NCI-H82 (cell line): ENCODE measurements around the gene PER2.
"Not testable (repeated sequence)": the region's sequence is repeated elsewhere in the genome, so short reads cannot be mapped to it uniquely, and the experiment has no call there.

Experiments used
- DNase-seq: peaks from one replicate; lab custom pipeline; 2025; lab: John Stamatoyannopoulos, UW

PER2 gene, protein sequence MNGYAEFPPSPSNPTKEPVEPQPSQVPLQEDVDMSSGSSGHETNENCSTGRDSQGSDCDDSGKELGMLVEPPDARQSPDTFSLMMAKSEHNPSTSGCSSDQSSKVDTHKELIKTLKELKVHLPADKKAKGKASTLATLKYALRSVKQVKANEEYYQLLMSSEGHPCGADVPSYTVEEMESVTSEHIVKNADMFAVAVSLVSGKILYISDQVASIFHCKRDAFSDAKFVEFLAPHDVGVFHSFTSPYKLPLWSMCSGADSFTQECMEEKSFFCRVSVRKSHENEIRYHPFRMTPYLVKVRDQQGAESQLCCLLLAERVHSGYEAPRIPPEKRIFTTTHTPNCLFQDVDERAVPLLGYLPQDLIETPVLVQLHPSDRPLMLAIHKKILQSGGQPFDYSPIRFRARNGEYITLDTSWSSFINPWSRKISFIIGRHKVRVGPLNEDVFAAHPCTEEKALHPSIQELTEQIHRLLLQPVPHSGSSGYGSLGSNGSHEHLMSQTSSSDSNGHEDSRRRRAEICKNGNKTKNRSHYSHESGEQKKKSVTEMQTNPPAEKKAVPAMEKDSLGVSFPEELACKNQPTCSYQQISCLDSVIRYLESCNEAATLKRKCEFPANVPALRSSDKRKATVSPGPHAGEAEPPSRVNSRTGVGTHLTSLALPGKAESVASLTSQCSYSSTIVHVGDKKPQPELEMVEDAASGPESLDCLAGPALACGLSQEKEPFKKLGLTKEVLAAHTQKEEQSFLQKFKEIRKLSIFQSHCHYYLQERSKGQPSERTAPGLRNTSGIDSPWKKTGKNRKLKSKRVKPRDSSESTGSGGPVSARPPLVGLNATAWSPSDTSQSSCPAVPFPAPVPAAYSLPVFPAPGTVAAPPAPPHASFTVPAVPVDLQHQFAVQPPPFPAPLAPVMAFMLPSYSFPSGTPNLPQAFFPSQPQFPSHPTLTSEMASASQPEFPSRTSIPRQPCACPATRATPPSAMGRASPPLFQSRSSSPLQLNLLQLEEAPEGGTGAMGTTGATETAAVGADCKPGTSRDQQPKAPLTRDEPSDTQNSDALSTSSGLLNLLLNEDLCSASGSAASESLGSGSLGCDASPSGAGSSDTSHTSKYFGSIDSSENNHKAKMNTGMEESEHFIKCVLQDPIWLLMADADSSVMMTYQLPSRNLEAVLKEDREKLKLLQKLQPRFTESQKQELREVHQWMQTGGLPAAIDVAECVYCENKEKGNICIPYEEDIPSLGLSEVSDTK (N-terminal part only)

DNA sequence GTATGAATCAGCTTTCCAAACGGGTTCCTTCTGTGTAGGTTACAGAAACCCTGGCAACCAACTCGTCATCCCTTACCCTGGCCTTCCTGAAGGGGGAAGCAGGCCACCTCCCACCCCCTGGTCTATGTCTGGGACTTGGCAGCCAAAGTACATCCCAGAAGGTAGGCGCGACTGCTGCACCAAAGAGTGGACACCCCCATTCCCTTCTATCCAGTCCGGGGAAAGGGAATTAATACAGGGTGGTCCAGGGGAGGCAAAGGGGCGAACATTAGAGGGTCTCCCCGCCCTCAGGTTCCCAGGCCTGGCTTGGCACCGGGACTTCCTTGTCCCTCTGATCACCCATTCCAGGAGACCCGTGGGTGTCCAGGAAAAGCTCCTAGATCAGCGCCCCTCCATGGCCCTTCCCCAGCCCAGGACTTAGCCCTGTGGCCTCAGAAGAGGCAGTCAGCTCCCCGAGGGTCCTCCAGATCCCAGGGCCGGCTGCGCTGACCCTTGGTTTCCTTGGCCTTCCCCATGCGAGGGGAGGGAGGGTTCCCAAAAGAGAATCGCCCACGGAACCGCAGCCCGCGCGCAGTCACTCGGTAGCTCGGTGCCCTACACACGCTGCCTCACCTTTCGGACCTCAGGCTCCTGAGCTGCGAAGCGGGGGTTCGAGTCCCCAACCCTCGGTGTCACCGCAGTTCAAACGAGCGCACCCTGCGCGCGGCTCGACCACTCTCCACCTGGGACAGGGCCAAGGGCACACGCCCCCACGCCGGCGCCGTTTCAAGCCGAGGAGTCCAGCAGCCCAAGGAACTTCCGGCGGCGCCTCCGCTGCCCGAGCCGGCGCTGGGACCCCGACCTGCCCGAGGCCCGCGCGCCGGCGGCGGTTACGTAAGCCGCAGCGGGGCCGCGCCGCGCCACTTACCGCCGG lies at the start of gene PER2:
Gene PER2, minus strand, starts transcription at position 874 of the 913 bp plus-strand sequence. CDS start 10,674 bp downstream, outside the sequence.
- peak; percentile 79 for DNase-seq

DNA sequence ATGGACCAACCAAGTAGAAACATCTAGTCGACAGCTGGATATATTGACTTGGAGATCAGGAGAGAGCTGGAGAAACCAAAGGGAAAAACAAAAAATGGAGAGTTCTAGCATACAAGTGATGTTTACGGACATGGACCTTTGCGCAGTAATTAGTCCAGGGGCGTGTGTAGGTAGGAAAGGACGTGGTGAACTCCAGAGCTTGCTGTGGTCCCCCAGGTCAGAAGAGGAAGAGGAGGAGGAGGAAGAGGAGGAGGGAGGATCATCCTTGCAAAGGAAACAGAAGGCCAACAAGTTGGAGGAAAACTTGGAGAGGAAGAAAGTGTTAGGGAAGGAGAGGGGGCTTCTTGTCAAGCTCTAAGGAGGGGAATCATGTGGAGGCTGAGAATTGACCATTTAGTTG lies 49.4 kb upstream of the PER2 start:
- DNase-seq, result no peak

DNA sequence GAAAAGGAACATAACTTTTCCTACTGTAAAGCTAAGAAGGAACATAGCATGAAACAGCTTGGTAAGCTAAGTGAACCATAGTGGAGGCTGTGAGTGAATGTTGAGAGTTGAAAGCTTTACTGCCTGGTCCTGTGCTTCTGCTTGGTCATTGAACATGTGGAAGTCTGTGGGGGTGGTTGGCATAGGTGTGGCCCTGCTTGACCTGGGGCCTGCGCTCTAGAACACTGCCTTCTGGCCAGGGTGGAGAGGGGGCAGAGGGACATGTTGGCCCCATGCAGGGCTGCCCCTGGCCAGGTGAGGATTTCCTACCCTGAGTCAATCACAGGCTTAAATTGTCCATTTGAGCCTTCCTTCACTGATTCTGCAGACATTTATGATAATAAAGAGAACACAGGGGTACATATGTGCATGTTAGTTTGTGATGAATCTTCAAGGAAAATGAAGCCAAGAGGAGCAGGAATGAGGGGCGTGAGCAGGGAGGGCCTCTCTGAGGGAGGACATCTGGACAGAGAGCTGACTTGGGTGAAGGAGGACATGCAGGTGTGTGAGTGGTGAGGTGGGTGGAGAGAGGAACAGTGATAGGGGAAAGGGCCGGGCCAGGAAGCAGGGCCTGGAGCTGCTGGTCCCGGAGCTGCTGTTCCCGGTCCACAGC lies 48.5 kb upstream of the PER2 start:
- no peak for DNase-seq

DNA sequence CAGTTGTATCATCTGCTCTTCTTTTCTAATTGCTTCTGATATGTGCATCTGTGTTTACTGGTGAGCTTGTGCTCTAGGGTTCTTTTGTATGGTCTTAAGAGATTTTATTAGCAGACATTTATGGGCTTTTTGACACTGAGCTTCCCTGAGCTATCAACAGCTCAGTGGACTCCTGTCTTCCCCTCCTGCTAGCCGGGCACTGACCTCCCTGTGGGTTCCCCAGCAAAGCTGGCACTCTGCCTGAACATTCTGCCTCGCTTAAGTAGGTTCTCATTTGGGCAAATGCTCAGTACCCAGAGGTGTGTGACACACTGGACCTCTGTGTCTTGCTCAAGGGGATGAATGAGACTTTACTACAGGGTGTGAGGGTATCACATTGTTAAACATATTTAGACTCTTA lies 47.7 kb upstream of the PER2 start:
- peak; percentile 50 for DNase-seq

DNA sequence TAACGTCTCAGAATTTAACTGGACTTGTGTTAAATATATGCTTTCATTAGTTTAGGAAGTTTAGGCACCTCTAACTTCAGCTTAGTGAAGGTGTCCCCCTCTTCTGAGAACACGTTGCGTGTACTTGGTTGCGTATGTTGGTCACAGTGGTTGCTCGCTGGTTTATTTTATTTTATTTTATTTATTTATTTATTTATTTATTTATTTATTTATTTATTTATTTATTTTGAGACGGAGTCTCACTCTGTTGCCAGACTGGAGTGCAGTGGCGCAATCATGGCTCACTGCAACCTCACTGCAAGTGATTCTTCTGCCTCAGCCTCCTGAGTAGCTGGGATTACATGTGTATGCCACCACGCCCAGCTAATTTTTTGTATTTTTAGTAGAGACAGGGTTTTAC lies 47.2 kb upstream of the PER2 start:
- DNase-seq, result not testable (repeated sequence)

DNA sequence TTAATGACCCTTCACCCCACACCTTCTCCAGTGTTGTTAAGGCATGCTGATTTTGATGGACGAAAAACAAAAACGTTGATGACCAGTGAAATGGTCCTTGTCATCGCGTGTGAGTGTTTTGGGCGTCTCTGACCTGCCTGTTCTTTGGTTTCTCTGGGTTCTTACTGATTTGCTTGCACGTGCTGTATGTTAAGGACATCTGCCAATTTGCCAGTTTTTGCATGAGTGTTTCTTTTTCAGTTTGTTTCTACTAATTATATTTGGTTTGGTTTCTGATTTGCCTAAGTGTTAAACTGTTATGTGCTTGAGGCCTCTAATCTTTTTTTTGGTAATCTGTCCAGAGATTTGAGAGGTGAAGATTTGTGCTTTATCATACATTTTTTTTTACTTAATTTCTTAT lies 46.5 kb upstream of the PER2 start:
- DNase-seq, result no peak

DNA sequence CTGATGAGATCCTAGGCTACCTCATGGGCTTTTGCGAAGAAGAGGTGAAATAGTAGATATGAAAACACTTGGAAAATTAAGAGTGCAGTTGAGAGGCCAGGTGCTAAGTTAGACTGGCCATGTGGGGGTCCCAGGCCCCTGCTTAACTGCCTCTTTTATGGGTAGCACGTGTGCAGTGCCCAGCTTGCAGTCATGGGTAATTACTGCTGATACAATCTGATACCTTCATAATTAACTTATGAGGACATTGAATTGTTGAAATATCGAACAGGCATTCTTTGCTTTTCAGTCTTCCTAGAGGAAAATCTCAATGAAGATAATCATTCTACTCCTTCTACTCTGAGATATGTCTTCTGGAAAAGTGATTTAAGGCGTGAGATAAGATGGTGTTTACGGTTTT lies 43.5 kb upstream of the PER2 start:
- no peak for DNase-seq

DNA sequence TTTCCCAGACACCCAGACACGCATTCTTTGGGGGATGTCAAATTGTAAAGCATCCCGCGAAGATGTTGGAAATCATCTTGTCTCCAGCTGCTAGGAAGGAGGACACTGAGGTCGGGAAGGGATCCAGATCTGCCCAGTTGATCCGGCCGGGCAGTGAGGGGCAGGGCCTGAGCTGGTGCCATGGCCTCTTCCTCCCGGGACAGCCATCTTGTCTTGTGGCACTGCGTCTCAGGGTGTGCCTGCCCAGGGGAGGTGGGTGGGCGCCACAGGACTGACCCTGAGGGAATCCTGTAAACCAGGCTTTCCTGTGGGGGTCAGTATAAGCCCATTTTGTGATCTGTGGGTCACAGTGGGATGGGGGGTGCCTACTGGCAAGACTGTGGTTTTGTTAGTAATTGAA lies 42.0 kb upstream of the PER2 start:
- no peak for DNase-seq

DNA sequence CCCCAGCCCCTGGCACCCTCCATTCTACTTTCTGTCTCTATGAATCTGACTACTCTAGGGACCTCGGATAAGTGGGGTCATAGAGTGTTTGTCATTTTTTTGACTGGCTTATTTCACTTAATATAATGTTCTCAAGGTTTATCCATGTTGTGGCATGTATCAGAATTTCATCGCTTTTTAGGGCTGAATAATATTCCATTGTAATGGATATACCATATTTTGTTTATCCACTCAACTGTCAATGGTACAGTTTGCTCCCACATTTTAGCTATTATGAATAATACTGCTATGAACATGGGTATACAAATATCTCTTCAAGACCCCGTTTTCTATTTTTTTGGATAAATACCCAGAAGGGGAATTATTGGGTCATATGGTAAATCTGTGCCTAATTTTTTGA lies 39.3 kb upstream of the PER2 start:
- no peak for DNase-seq

DNA sequence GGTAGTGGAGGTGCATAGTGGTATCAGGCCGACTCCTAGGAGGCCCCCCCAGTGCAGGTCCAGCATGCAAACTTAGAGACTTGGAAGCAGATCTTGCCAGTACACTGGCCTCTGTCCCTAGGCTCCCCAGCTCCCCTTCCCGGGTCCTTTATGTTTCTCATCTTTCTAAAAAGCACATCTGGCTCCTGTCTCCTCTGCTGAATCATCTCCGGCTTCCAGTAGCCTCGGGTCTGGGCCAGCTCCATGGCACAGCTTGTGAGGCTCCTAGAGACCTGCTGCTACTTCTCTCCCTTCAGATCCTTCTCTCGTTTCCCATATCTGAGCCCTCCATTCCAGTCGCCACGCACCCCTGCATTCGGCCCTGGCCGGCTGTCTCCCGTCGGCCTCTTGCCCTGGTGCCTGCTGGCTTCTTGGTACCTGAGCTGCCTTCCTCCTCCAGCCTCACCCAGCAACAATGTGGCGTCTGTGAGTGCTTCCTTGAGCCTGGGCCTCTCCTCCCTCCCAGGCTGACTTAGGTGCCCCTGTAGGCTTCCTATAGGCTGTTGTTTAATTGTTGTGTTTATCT lies 38.5 kb upstream of the PER2 start:
- no peak for DNase-seq

DNA sequence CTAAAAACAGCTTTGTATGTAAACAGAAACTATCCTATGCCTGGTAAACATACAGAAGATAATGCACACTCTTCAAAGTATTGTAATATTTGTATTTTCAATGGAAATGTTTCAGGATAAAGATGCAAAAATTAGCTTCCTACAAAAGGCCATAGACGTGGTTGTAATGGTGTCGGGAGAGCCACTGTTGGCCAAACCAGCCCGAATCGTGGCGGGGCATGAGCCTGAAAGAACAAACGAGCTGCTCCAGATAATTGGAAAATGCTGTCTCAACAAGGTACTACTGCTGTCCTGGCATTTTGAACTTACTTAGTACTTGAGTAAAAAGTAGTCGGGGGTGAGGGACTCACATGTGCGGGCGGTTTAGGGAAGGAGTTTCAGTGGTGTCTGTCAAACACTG lies 37.3 kb upstream of the PER2 start:
- no peak for DNase-seq

DNA sequence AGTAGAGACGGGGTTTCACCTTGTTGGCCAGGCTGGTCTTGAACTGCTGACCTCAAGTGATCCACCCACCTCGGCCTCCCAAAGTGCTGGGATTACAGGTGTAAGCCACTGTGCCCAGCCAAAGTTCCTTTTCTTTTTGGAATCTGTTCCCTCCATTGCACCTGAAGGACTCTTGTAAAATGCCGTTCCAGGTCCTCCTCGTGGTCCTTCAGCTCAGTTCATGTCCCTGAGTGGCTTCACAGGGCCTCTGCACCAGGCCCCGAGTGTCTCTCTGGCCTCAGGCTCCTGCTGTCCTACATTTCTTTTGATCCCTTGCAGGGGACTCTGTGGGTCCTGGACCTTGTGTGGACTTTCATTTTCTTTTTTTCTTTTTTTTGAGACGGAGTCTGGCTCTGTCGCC lies 35.8 kb upstream of the PER2 start:
- not testable (repeated sequence) for DNase-seq

DNA sequence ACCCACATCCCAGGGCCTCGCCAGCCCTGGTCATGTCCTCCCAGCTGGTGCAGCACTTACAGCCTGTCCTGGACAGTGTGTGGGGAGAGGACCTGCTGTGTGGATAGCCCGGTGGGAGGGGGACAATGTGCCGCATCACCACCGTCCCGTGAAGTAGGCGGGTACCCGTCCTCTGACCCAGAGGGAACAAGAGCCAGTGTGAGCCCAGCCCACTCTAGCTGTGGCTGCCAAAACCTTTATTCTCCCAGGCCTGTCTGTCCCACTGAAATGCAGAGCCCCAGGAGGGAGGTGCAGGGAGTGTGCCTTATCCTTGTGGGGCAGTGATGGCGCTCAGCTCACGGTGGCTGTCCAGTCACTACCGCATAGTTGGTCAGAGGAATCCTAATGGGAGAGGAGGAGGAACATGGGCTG lies 33.6 kb upstream of the PER2 start:
- no peak for DNase-seq

DNA sequence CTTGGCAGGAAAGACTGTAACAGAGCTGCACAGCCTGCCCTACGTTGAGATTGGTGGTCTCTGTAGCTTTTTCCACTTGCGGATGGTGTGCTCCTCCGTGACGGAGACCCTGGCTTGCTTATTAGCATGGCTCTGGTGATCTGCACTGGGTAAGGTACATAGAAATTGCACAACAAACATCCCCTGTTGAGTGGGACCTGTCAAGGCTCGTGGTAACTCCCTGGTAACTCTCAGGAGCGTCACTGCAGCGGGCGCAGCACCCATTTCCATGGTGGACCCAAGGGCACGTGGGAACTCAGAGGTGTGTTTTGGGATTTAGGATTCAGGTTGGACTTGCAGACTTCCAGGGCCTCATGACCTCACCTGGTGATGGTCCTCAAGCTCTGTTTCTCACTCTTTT lies 33.1 kb upstream of the PER2 start:
- DNase-seq, result no peak

DNA sequence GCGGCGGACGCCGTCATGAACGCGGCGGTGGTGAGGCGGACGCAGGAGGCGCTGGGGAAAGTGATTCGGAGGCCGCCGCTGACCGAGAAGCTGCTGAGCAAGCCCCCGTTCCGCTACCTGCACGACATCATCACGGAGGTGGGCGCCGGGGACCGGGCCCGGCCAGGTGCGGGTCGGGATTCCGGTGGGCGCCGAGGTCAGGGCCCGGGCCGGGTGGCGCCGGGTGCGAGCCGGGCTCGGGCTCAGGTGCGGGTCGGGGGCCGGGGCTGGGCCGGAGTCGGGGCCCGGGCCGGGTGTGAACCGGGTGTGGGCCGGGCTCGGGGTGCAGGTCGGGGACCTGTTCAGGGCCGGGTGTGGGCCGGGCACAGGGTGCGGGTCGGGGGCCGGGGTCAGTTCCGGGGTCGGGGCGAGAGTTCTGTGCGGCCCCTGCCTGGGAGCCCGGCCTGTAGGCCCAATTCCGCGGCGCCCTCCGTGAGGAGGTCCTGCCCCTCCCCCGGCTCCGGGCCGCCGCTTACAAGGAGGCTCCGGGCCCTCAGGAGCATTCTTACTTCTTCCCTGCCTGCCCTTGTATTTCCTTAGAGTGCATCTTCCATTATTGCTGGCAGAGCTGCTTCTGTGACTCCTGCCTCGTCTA lies 32.4 kb upstream of the PER2 start:
- peak; percentile 31 for DNase-seq

DNA sequence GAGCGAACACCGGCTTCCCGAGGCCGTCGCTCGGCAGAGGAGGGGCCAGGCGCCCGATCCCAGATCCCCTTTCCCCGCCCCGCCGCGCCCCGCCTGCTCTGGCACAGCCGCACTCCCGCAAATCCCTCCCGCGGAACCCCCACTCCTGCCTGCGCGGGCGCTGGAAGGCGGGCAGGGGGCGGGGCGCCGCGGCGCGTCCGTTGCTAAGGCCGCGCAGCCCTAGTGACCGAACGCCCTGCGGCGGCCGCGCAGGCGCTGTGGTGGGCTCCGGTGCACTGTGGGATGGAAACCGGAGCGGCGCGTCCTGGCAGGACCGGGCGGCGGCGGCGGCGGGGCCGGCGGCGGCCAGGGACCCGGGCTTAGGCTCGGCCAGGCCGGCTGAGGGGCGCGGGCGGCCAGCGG lies 31.8 kb upstream of the PER2 start, which contains the start of gene TRAF3IP1:
Gene TRAF3IP1, plus strand, starts transcription at position 273 of the 402 bp plus-strand sequence. CDS start 145 bp downstream, outside the sequence.
- peak; percentile 97 for DNase-seq

DNA sequence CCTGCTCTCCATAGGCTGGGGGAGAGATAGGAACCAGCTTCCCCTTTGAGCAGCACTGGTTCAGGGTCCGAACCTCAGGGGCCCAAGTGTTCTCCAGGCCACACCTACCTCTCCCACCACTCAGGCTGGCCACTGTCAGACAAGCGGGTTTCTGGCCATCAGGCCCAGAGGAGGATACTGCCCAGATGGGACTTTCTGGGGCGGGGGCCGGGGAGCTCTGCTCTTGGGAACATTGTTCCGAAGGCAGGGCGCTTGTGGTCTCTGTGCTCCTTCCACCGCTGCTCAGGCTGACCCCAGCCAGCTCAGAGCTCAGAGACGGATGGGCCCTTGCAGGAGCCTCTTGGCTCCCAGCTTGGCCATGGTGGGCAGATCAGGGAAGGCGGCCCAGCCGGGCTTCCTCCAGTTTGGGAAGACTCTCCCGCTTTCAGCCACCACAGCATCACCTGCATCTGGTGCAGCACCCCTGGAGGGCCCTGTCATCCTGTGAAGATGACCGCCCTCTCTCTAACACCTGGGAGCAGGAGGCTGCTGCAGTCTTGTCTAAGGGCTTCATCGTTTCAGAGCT lies 26.7 kb upstream of the PER2 start:
- no peak for DNase-seq

DNA sequence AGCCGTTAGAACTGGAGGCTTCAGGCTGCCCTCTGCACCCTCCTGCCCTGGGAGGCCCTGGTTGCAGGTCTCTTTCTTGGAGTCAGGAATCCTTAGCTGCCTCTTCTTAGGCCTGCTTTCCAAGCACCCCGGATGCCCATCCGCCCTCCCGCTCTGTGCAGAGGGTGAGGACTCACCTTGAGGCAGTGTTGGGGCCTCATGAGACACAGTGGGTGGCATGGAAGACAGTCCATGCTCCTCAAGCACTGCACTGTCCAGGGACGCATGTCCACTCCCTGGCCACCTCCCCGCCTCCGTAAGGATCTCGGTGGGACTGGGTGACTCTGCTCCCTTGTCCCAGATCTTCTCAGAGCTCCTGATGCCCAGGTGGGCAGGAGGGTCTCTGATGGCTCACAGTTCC lies 26.2 kb upstream of the PER2 start:
- DNase-seq, result no peak

DNA sequence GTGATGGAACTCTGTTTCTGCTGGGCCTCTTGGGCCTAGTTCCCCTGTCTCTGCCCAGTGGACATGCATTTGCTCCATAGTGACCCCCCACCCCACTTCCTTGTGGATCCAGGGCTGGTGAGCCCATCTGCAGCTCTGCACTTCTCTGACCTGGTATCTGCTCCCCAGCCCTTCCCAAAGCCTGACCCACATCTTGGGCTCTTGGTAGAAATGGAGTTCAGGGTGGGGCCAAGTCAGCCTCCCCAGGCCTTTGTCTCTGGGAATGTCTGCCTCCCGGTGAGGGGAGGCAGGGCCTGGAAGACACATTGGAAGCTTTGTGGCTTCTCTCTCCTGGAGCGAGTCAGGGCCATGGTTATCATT lies 25.6 kb upstream of the PER2 start:
- DNase-seq, result no peak
